ENCODE results near the gene DEGS2.

The DEGS2 gene

DNA sequence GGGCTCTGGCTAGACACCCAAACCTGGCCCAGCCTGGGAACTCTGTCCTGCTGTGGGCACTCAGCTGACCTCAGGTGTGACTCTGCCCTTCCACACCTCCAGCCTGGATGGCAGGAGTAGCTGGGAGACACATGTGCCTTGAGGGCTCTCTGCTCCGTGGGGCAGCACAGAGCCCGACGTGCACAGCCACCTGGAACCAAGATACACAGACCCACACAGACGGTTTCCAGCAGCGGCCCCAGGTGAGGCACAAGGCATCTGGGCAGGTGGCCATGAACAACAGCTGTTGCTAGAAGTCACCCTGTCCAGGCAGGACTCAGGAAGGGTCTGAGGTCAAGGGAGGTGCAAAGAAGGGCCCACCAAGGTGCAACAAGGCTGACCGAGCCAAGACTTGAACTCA, 5.9 kb downstream of the DEGS2 start:
- no peak for DNase-seq (ENCODE audit: low read depth)

DNA sequence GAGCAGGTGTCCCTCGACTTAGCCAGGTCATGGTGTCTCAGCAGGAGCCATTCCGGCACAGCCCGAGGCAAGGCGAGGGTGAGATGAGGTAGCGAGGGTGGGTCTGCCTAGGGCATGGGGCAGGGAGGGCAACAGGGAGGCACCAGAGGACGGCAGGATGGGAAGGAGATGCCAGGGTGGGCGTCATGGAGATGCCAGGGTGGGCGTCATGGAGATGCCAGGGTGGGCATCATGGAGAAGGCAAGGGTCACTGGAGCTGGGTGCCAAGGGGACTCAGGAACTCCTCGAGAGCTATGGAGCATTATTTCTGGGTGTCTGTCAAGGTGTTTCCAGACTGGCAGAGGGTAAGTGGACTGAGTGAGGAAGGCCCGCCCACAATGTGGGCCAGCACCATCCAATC, 7.4 kb downstream of the DEGS2 start:
- TF ChIP-seq, protein P1, sequence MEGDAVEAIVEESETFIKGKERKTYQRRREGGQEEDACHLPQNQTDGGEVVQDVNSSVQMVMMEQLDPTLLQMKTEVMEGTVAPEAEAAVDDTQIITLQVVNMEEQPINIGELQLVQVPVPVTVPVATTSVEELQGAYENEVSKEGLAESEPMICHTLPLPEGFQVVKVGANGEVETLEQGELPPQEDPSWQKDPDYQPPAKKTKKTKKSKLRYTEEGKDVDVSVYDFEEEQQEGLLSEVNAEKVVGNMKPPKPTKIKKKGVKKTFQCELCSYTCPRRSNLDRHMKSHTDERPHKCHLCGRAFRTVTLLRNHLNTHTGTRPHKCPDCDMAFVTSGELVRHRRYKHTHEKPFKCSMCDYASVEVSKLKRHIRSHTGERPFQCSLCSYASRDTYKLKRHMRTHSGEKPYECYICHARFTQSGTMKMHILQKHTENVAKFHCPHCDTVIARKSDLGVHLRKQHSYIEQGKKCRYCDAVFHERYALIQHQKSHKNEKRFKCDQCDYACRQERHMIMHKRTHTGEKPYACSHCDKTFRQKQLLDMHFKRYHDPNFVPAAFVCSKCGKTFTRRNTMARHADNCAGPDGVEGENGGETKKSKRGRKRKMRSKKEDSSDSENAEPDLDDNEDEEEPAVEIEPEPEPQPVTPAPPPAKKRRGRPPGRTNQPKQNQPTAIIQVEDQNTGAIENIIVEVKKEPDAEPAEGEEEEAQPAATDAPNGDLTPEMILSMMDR (IDR thresholded peaks at IDR 0.05; ENCODE audit: control insufficient read depth, insufficient read depth, low read depth, low read length, missing control alignments) = no peak

More for the DNA sequence above, 5.9 kb downstream of the DEGS2 start:
- TF ChIP-seq, protein P1 (IDR thresholded peaks at IDR 0.05; ENCODE audit: control insufficient read depth, insufficient read depth, low read depth, low read length, missing control alignments) = no peak
- H3K4me3 ChIP-seq (ENCODE audit: control insufficient read depth, low read depth, low read length) = no peak overlapping the region

DNA sequence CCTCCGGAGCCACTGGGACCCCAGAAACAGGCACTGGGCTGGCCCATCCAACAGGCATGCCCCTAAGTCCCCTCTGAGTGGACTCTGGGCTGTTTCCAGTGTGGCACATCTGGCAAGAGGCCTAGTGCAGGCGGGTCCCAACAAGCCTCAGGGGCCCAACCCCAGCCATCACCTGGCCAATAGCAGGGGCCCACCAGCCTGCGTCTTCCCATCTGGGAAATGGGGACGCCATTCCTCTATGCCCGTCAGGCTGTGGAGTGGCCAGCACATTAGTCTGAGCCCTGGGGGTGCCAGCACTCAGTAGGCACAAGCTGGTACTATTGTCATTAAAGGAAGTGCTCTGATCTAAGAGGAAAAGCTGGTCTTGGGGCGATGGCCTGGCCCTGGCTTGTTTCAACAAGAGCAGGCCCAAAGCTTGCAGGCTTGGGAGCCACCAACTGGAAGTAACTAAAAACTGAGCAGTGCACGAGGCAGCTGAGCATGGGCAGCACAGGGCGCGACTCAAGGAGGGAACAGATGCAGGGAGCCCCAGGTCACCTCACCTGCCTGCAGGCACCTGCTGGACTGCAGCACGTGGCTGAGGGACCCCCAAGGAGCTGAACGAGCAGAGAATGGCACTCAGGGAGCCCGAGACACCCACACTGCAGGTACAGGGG, 8.4 kb downstream of the DEGS2 start:
- TF ChIP-seq, protein P1 (IDR thresholded peaks at IDR 0.05; ENCODE audit: control insufficient read depth, insufficient read depth, low read depth, low read length, missing control alignments) = no peak
- DNase-seq (ENCODE audit: low read depth) = no peak
- no peak overlapping the region for H3K4me3 ChIP-seq (ENCODE audit: control insufficient read depth, low read depth, low read length)

More for the DNA sequence above, 7.4 kb downstream of the DEGS2 start:
- no peak overlapping the region for H3K4me3 ChIP-seq (ENCODE audit: control insufficient read depth, low read depth, low read length)
- DNase-seq (ENCODE audit: low read depth) = no peak

DNA sequence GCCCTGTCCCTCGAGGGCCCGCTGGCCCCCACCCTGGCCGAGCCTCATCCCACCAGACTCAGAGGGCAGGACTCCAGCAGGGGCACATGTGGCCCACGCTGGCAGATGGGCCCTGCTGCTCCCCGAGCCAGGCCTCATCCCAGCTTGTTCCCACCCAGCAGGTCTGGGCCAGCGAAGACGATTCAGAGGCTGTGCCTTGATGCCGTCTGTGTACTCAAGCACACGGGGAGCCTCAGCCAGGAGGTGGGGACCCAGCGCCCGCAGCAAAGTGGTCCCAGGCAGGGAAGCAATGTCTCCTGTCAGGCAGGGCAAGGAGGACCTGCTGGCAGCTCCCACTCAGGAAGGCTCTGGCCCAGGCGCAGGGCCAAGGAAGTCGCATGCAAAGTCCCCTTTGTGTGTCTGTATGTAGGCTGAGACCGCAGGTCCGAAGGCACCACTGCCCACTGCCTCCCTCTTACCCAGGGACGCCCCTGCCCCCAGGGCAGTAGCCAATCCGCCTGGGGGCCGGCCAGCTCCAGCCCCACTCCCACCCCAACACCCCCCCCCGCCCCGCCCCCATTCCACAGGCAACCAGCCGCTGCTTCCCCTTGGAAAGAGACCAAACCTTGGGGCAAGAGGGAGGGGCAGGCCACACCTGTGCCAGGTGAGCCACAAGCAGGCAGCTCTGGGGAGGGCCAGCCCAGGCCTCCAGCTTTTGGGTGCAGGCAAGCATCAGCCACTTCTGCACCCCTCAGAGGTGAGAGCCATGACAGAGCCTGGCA, 9.4 kb downstream of the DEGS2 start:
- TF ChIP-seq, protein P1 (IDR thresholded peaks at IDR 0.05; ENCODE audit: control insufficient read depth, insufficient read depth, low read depth, low read length, missing control alignments) = no peak
- no peak overlapping the region for H3K4me3 ChIP-seq (ENCODE audit: control insufficient read depth, low read depth, low read length)
- no peak for DNase-seq (ENCODE audit: low read depth)

DNA sequence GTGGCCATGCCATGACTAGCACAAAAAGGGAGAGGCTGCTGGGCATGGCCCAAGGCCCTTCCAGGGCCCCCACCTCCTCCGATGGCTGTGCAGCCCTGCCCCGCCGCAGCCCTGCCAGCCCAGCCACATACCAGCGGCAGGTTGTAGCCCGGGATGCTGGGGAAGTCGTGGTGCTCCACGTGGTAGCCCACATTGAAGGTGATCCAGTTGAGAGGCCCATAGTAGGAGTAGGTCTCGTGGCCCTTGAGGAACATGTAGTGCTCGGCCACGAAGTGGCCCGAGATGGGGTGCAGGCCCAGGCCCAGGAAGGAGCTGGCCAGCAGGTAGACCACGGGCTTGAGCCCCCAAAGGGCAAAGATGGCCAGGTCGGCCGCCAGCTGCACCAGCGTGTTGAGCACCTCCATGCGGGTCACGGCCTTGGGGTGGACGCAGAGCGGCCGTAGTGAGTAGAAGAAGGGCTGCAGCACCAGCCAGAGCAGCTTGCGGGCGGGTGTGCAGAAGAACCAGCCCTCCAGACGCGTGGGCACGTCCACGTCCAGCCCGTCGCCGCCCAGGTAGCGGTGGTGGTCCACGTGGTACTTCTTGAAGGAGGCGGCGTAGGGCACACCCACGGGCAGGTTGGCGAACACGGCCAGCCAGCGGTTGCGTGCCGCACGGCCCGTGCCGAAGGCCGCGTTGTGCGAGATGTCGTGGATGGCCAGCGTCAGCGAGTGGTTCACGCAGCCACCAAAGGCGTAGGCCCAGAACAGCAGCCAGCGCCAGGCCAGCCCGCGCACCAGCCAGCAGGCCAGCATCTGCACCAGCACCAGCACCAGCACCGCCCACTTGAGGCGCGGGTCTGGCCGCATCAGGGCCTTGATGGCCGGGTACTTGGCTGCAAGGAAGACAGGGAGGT, 10.4 kb downstream of the DEGS2 start:
- TF ChIP-seq, protein P1 (IDR thresholded peaks at IDR 0.05; ENCODE audit: control insufficient read depth, insufficient read depth, low read depth, low read length, missing control alignments) = no peak
- no peak overlapping the region for H3K4me3 ChIP-seq (ENCODE audit: control insufficient read depth, low read depth, low read length)
- DNase-seq (ENCODE audit: low read depth) = no peak

DNA sequence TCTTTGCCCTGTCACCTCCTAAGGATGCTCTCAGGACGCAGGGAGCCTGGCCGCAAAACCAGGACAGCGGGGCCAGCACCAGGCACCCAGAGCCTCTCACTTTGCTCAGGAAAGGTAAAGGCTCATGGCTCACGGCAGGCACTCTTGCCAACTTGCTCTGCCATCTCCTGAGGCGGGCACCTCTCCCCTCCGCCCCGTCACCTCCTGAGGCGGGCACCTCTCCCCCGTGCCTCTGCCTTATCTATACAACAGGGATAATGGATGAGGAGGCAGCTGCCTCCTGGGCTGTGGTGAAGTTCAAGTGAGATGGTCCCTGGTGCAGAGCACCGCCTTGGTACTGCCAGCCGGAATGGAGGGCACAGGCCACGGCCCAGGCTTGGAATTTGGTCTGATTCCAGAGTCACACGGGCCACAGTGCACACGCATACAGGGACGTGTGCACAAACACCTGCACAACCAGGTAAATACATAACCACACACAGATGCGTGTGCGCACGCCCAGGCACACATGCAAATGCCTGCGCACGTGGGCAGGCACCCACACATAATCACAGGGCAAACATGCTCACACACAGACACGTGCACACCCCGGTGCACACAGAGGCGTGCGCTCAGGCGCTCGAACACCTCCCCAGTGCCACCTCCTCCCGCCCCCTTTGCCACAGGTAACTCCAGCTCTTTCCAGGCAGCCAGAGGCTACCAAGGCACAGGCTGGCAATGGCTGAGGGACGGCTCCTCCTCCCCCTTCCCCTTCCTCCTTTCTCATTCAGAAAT, 11.6 kb downstream of the DEGS2 start:
- TF ChIP-seq, protein P1 (IDR thresholded peaks at IDR 0.05; ENCODE audit: control insufficient read depth, insufficient read depth, low read depth, low read length, missing control alignments) = no peak
- no peak overlapping the region for H3K4me3 ChIP-seq (ENCODE audit: control insufficient read depth, low read depth, low read length)
- DNase-seq (ENCODE audit: low read depth) = no peak
